NB4 (cell line): Measurements from ENCODE around the gene CD164L2.

ENCODE experiments used
- CTCF ChIP-seq: IDR thresholded peaks from one replicate; pipeline ENCODE4 v1.5.1; 2012; ENCODE audit warnings: low read depth, low read length
- MAX ChIP-seq: IDR thresholded peaks from 2 replicates; pipeline ENCODE4 v1.6.1; 2011; ENCODE audit warnings: low read depth, low read length
- MYC ChIP-seq: IDR thresholded peaks from 2 replicates; pipeline ENCODE4 v1.6.1; 2011; ENCODE audit warnings: low read depth, low read length
- POLR2A ChIP-seq: IDR thresholded peaks from 2 replicates; pipeline ENCODE4 v1.6.1; 2011; ENCODE audit warnings: mild to moderate bottlenecking; ENCODE audit not compliant: insufficient read length; ENCODE audit errors: extremely low read depth

DNA sequence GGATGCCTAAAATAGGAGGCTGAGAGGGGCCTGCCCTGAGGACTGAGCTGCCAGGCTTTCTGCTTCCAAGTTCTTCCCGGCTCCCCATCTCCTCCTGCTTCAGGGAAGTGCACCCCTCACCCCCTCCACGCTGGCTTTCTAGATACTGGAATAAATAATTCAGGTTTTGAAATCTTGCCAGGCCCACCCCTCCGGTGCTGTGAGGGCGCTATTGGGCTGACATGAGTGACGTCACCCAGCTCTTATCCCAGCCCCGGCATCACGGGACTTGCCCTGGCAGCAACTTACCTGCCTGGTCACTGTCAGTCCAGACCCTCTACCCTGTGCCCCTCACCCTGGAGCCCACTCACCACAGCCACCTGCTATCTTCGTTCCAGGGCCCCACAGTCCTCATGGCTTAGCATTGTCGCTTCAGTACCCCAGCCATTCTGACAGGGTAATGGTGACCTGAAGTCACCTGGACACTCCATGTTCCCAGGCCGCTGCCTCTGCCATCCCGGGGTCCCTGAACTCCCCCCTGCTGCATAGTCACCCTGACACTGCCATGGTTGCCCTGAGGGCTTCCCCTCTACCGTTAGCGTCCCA, 8.5 kb upstream of the CD164L2 start:
- TF ChIP-seq CTCF = no peak
- no peak for TF ChIP-seq POLR2A
- no peak for TF ChIP-seq MAX
- no peak for TF ChIP-seq MYC
